Activated T-cell treated with anti-CD3 and anti-CD28 coated beads, Interleukin-2, amount 50 U/mL, for 72 hours (primary cell): ENCODE results near the gene CIAO2A. TPM values are rescaled to one million over a fixed set of nuclear protein-coding genes. Genes with fewer than 3 reads are reported as not detected.
"Not testable (repeated sequence)": the region's sequence is repeated elsewhere in the genome, so short reads cannot be mapped to it uniquely, and the experiment has no call there.

Source experiments
- ATAC-seq, 2 donors: fragments of 150-1000 bp; cut with Tn5 transposase; replicated peaks in 1 of 2; 2 replicates each; pipeline ENCODE4 v1.10.0; 2021; ENCODE audit warnings: moderate library complexity in 2 of 2, mild to moderate bottlenecking in 1 of 2
- DNase-seq, 2 donors: peaks; one replicate each; pipeline ENCODE4 v3.0.0; 2021 to 2022; ENCODE audit warnings: mixed read lengths in 1 of 2
- H3K27ac Mint-ChIP-seq: one replicate; pipeline ENCODE4 v1.8.0; 2022; ENCODE audit warnings: mild to moderate bottlenecking, moderate library complexity, mixed read lengths
- H3K27me3 Mint-ChIP-seq: one replicate; pipeline ENCODE4 v1.8.0; 2022; ENCODE audit warnings: low read depth, mixed read lengths
- H3K36me3 Mint-ChIP-seq, 2 donors: one replicate each; pipeline ENCODE4 v1.8.0; 2022; ENCODE audit warnings: mixed read lengths in 2 of 2, mild to moderate bottlenecking in 1 of 2; ENCODE audit not compliant: insufficient read depth in 2 of 2
- H3K4me1 Mint-ChIP-seq: one replicate; pipeline ENCODE4 v1.8.0; 2022; ENCODE audit warnings: low read depth, mixed read lengths
- H3K4me3 Mint-ChIP-seq, 2 donors: one replicate each; pipeline ENCODE4 v1.8.0; 2022; ENCODE audit warnings: mild to moderate bottlenecking in 2 of 2, mixed read lengths in 2 of 2, moderate library complexity in 2 of 2
- H3K9me3 Mint-ChIP-seq, 2 donors: one replicate each; pipeline ENCODE4 v1.8.0; 2022; ENCODE audit warnings: mixed read lengths in 2 of 2
- total RNA-seq, 2 donors: library from RNA; stranded (reverse); gene quantifications; one replicate each; pipeline ENCODE4 v1.2.3, GENCODE V29; 2022

The CIAO2A gene
- total RNA-seq, 2 donors from 2014 or later, result 65.1 to 74.5 TPM

DNA sequence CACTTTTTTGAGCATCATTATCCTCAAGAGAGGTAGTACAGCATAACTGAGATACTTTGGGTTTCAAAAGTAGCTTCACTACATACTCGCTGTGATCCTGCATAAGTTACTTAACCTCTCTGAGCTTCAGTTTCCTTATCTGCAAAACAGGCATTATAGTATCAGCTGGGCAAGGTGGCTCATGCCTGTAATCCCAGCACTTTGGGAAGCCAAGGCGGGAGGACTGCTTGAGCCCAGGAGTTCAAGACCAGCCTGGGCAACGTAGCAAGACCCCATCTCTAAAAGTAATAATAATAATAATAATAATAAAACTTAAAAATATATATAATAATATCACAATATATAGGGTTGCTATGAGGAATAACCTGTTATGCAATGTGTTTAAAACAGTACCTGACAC lies 10.9 kb downstream of the CIAO2A start:
- no peak for DNase-seq
- H3K4me1 Mint-ChIP-seq, result no peaks in the 10 kb centered on the region
- H3K27me3 Mint-ChIP-seq, result no peaks in the 10 kb centered on the region
- H3K36me3 Mint-ChIP-seq, result peaks cover under 1 to 17% of the 10 kb centered on the region in 2 donors
- no peak for ATAC-seq
- H3K4me3 Mint-ChIP-seq, result no peak overlapping the region
- no peaks in the 10 kb centered on the region for H3K9me3 Mint-ChIP-seq
- H3K27ac Mint-ChIP-seq, result no peak overlapping the region

- not testable (repeated sequence) for DNase-seq, H3K27me3 Mint-ChIP-seq
These were observed 20.1 kb downstream of the CIAO2A start for GRCh38 chr15:64073496-64073895.

DNA sequence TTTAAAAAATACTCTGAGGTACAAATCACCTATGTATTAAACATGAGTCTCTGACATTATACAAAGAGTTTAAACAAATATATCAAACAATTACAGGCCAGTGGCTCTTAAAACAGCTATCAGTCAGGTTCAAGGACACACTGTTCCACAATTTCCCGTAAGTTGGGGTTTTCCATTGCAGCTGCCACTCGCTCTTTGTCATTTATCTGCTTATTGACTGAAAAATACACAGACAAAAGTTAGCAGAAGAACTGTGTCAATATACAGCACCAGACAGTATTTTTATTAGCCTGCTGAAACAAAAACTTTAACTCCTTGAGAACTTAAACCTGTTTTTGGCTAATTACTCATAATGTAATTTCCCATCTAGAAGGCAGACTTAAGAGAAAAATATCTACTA lies 20.8 kb downstream of the CIAO2A start:
- no peak for ATAC-seq
- no peaks in the 10 kb centered on the region for H3K27me3 Mint-ChIP-seq
- H3K4me1 Mint-ChIP-seq, result peaks cover 3% of the 10 kb centered on the region
- H3K9me3 Mint-ChIP-seq, result no peaks in the 10 kb centered on the region
- H3K4me3 Mint-ChIP-seq, result no peak overlapping the region
- DNase-seq, result no peak
- H3K36me3 Mint-ChIP-seq, result peaks cover 0 to 9% of the 10 kb centered on the region in 2 donors
- H3K27ac Mint-ChIP-seq, result no peak overlapping the region

More at GRCh38 chr15:64073496-64073895, 20.1 kb downstream of the CIAO2A start:
- not testable (repeated sequence) for H3K4me1 Mint-ChIP-seq, ATAC-seq, H3K27ac Mint-ChIP-seq, H3K4me3 Mint-ChIP-seq, H3K9me3 Mint-ChIP-seq
- H3K36me3 Mint-ChIP-seq, result peaks cover 0 to 11% of the 10 kb centered on the region in 2 donors

- no peak overlapping the region for H3K27ac Mint-ChIP-seq
These were observed 21.5 kb downstream of the CIAO2A start for GRCh38 chr15:64071931-64072765.

GRCh38 chr15:64070965-64071851 lies 22.4 kb downstream of the CIAO2A start:
- Mint-ChIP-seq H3K4me1 (peaks cover 11% of the 10 kb centered on the region), H3K36me3 (peaks cover 0 to 7% of the 10 kb centered on the region in 2 donors), H3K9me3 (no peaks in the 10 kb centered on the region), H3K4me3 (no peak overlapping the region), H3K27me3 (no peaks in the 10 kb centered on the region), H3K27ac (no peak overlapping the region)
- ATAC-seq, result no peak
- no peak for DNase-seq

More at GRCh38 chr15:64071931-64072765, 21.5 kb downstream of the CIAO2A start:
- Mint-ChIP-seq H3K27me3 (no peaks in the 10 kb centered on the region), H3K36me3 (peaks cover 0 to 7% of the 10 kb centered on the region in 2 donors), H3K9me3 (no peaks in the 10 kb centered on the region), H3K4me1 (peaks cover 10% of the 10 kb centered on the region), H3K4me3 (no peak overlapping the region)
- no peak for ATAC-seq
- DNase-seq, result no peak

GRCh38 chr15:64070106-64070505 lies 23.5 kb downstream of the CIAO2A start:
- Mint-ChIP-seq H3K4me1 (peaks cover 11% of the 10 kb centered on the region), H3K27me3 (no peaks in the 10 kb centered on the region), H3K36me3 (peaks cover 0 to 5% of the 10 kb centered on the region in 2 donors), H3K27ac (no peak overlapping the region), H3K4me3 (no peak overlapping the region), H3K9me3 (no peaks in the 10 kb centered on the region)
- DNase-seq, result no peak
- no peak for ATAC-seq

DNA sequence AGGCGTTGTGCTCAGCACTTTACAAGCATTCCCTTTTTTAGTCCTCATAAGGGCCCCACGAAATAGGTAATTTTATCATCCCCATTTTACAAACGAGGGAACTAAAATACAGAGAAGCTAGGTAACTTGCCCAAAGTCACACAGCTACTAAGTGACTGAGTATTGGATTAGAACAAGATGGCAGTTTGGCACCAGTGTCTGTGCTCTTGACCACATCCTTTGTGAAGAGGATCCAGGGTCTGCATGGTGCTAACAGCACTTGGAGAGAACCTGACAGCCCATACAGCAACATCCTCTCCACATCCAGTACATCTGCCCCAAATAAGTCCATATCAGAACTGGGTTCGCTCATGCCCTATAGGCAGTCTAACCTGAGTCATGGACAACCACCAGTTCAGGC lies 25.5 kb downstream of the CIAO2A start:
- ATAC-seq, result no peak
- H3K27ac Mint-ChIP-seq, result no peak overlapping the region
- H3K9me3 Mint-ChIP-seq, result no peaks in the 10 kb centered on the region
- peaks cover 0 to 4% of the 10 kb centered on the region in 2 donors for H3K36me3 Mint-ChIP-seq
- peaks cover 11% of the 10 kb centered on the region for H3K4me1 Mint-ChIP-seq
- no peak for DNase-seq
- H3K27me3 Mint-ChIP-seq, result no peaks in the 10 kb centered on the region
- H3K4me3 Mint-ChIP-seq, result no peak overlapping the region

DNA sequence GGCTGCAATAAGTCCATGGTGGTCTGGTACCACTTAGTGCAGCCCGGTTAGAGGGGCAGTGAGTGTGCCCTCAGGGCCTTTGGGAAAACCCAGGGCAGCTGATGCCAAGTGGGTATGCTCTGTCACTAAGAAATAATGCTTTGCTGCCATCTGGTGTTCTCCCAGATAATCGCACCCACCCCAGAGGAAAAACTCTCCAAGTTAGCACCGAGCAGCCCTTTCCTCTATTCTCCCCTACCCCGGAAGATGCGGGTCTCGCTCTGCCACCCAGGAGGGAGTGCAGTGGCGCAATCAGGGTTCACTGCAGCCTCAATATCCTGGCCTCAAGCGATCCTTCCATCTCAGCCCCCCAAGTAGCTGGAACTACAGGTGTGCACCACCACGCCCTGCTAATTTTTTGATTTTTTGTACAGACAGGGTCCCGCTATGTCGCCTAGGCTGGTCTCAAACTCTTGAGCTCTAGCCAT lies 26.0 kb downstream of the CIAO2A start:
- no peak overlapping the region for H3K27ac Mint-ChIP-seq
- H3K27me3 Mint-ChIP-seq, result no peaks in the 10 kb centered on the region
- no peaks in the 10 kb centered on the region for H3K9me3 Mint-ChIP-seq

GRCh38 chr15:64066451-64066850 lies 27.2 kb downstream of the CIAO2A start:
- Mint-ChIP-seq H3K36me3 (no peaks in the 10 kb centered on the region), H3K9me3 (no peaks in the 10 kb centered on the region), H3K27me3 (no peaks in the 10 kb centered on the region), H3K4me1 (peaks cover 11% of the 10 kb centered on the region), H3K27ac (no peak overlapping the region), H3K4me3 (no peak overlapping the region)
- ATAC-seq, result no peak
- no peak for DNase-seq

More for the DNA sequence above, 26.0 kb downstream of the CIAO2A start:
- DNase-seq (peak; percentile 63 to 76), ATAC-seq (peak; percentile 87 to 90)
- peaks cover 0 to 3% of the 10 kb centered on the region in 2 donors for H3K36me3 Mint-ChIP-seq
- H3K4me3 Mint-ChIP-seq, result no peak overlapping the region
- peaks cover 11% of the 10 kb centered on the region for H3K4me1 Mint-ChIP-seq

- Mint-ChIP-seq H3K27ac (no peak overlapping the region), H3K4me1 (no peaks in the 10 kb centered on the region), H3K9me3 (no peaks in the 10 kb centered on the region), H3K36me3 (no peaks in the 10 kb centered on the region), H3K27me3 (no peaks in the 10 kb centered on the region), H3K4me3 (no peak overlapping the region)
- ATAC-seq (no peak), DNase-seq (no peak)
These were observed 32.9 kb downstream of the CIAO2A start for GRCh38 chr15:64060716-64061115.

GRCh38 chr15:64059104-64059503 lies 34.5 kb downstream of the CIAO2A start:
- H3K27me3 Mint-ChIP-seq, DNase-seq, H3K27ac Mint-ChIP-seq, ATAC-seq, H3K4me1 Mint-ChIP-seq, H3K4me3 Mint-ChIP-seq, H3K36me3 Mint-ChIP-seq, H3K9me3 Mint-ChIP-seq: not testable (repeated sequence)

- no peaks in the 10 kb centered on the region for H3K27me3 Mint-ChIP-seq
- no peak overlapping the region for H3K27ac Mint-ChIP-seq
- no peak overlapping the region for H3K4me3 Mint-ChIP-seq
- H3K9me3 Mint-ChIP-seq, result no peaks in the 10 kb centered on the region
- H3K4me1 Mint-ChIP-seq, result no peaks in the 10 kb centered on the region
- ATAC-seq (no peak), DNase-seq (no peak)
- H3K36me3 Mint-ChIP-seq, result no peaks in the 10 kb centered on the region
These were observed 35.4 kb downstream of the CIAO2A start for GRCh38 chr15:64058279-64058678.

DNA sequence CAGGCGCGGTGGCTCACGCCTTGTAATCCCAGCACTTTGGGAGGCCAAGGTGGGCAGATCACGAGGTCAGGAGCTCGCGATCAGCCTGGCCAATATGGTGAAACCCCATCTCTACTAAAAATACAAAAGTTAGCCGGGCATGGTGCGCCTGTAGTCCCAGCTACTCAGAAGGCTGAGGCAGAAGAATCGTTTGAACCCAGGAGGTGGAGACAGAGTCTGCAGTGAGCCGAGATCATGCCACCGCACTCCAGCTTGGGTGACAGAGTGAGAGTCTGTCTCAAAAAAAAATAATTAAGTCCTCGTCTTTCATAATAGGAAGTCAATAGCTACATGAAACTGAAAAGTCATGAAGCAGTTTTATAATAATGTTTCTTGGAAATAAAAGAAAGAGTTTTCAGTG lies 40.0 kb downstream of the CIAO2A start:
- ATAC-seq, H3K4me3 Mint-ChIP-seq, H3K36me3 Mint-ChIP-seq, DNase-seq, H3K27me3 Mint-ChIP-seq, H3K27ac Mint-ChIP-seq, H3K9me3 Mint-ChIP-seq: not testable (repeated sequence)
- peaks cover 18% of the 10 kb centered on the region for H3K4me1 Mint-ChIP-seq
